Suprapubic skin (tissue), 4 donors: Measurements from ENCODE around the gene ADGRA1.

ENCODE experiments used
- EP300 ChIP-seq: sonication (generic); formaldehyde crosslinking; IDR thresholded peaks from one replicate; pipeline ENCODE4 v1.6.1; 2017; ENCODE audit warnings: antibody characterized with exemption
- POLR2A ChIP-seq, 2 donors: fragments of 450-650 bp; IDR thresholded peaks; one replicate each; pipeline ENCODE4 v1.6.1; 2017; ENCODE audit warnings: antibody characterized with exemption in 2 of 2, mild to moderate bottlenecking in 2 of 2, moderate library complexity in 2 of 2
- POLR2AphosphoS5 ChIP-seq, 3 donors: sonication (generic); formaldehyde crosslinking; IDR thresholded peaks; one replicate each; pipeline ENCODE4 v1.6.1; 2017; ENCODE audit warnings: antibody characterized with exemption in 3 of 3
- TF ChIP-seq, protein P1 (sequence below), 2 donors: fragments of 200-600 bp in 1 of 2; fragments of 450-650 bp in 1 of 2; sonication (generic) in 1 of 2; IDR thresholded peaks; one replicate each; pipeline ENCODE4 v1.5.1; 2016 to 2019; ENCODE audit warnings: antibody characterized with exemption in 2 of 2, mild to moderate bottlenecking in 1 of 2, moderate library complexity in 1 of 2

DNA sequence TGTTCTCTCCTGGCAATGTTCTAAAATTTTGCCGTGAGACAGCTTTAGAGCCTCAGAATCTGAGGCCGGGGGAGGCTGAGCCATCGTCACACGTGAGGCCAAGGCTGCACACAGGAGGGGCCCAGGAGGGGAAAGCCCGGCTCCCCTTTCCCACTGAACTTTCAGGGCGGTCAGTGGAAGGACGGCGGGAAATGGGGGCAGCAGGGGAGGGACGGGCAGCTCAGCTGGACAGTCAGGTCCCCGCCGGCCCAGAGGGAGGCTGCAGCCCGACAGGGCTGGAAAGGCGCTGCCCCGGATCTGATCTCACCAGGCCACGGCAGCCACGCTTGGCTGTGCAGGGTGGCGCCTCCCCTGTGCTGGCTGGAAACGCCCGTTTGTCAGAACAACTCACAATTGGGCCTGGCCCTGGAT lies 43.3 kb upstream of the ADGRA1 start:
- TF ChIP-seq, protein P1, sequence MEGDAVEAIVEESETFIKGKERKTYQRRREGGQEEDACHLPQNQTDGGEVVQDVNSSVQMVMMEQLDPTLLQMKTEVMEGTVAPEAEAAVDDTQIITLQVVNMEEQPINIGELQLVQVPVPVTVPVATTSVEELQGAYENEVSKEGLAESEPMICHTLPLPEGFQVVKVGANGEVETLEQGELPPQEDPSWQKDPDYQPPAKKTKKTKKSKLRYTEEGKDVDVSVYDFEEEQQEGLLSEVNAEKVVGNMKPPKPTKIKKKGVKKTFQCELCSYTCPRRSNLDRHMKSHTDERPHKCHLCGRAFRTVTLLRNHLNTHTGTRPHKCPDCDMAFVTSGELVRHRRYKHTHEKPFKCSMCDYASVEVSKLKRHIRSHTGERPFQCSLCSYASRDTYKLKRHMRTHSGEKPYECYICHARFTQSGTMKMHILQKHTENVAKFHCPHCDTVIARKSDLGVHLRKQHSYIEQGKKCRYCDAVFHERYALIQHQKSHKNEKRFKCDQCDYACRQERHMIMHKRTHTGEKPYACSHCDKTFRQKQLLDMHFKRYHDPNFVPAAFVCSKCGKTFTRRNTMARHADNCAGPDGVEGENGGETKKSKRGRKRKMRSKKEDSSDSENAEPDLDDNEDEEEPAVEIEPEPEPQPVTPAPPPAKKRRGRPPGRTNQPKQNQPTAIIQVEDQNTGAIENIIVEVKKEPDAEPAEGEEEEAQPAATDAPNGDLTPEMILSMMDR (IDR thresholded peaks at IDR 0.05) = no peak
- TF ChIP-seq POLR2AphosphoS5 (IDR thresholded peaks at IDR 0.05) (no peak), POLR2A (IDR thresholded peaks at IDR 0.05) (no peak), EP300 (no peak)
